Measurements from ENCODE around the gene KCNK2.

DNA sequence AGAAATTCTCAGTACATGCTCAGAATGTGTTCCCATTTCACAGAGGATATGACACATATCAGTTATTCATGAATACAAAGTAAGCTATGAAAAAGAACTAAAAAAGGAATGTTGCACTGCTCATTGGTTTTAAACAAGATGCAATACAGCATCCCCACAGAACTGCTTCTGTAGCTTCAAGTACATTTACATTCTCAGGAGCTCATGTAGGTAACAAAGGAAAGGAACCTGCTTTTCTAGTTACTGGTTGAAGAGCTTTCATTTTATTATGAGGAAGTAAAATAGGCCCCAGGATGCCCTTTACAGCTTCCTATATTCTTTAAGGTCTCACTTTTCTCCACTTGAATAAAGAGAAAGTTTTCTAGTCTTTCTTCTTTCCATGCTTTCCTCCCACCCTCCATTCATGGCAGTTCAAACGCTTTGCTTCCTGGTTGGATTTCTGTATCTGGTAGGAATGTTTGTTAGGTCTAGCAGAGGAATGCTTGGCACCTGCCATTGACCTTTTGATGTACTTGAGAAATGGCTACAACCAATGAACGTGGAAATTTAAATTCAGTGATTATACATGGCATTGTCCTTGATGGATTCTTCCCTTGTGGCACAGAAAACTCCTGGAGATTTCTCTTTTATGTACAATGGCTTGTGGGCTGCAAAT is 27.1 kb upstream of the KCNK2 start:
- TF ChIP-seq CTCF (conservative IDR thresholded peaks at IDR 0.05; ENCODE audit: low read depth in 2 of 2) (no peak), EZH2phosphoT487 (IDR thresholded peaks at IDR 0.05; ENCODE audit: unreplicated experiment) (no peak), JUNB (IDR thresholded peaks at IDR 0.05; ENCODE audit: unreplicated experiment) (no peak), REST (IDR thresholded peaks at IDR 0.05; ENCODE audit: unreplicated experiment) (no peak), EZH2 (IDR thresholded peaks at IDR 0.05; ENCODE audit: low read depth, unreplicated experiment) (no peak)

Measured in GM23338 (cell line).